WTC11 (cell line): ENCODE measurements around the gene BPI. TPM values are rescaled to one million over a fixed set of nuclear protein-coding genes. Genes with fewer than 3 reads are reported as not detected.

Experiments used
- ATAC-seq: fragments of 200-7000 bp; cut with Tn5 transposase; 2 replicates; pipeline ENCODE4 v1.10.0; 2021; ENCODE audit warnings: mild to moderate bottlenecking, moderate library complexity
- CTCF ChIA-PET: fragments of 300-600 bp; sonication (Branson Sonifier 250); formaldehyde crosslinking; loops from one replicate; lab custom pipeline; 2021; ENCODE audit warnings: antibody characterized with exemption; lab: Charles Lee
- POLR2A ChIA-PET: fragments of 350-600 bp; sonication (Branson Sonifier 250); formaldehyde crosslinking; loops from one replicate; lab custom pipeline; 2021; ENCODE audit warnings: antibody characterized with exemption; lab: Charles Lee
- DNase-seq: peaks from one replicate; pipeline ENCODE4 v3.0.0; 2021; ENCODE audit warnings: low spot score
- H3K27ac Mint-ChIP-seq: 2 replicates; pipeline ENCODE4 v1.8.0; 2021; ENCODE audit warnings: mixed read lengths
- H3K27me3 Mint-ChIP-seq: 2 replicates; pipeline ENCODE4 v1.8.0; 2021; ENCODE audit warnings: low read depth, mild to moderate bottlenecking, moderate library complexity, mixed read lengths
- H3K36me3 Mint-ChIP-seq: 2 replicates; pipeline ENCODE4 v1.8.0; 2021; ENCODE audit warnings: mixed read lengths
- H3K4me1 Mint-ChIP-seq: 2 replicates; pipeline ENCODE4 v1.8.0; 2022; ENCODE audit warnings: mixed read lengths
- H3K4me3 Mint-ChIP-seq: 2 replicates; pipeline ENCODE4 v1.8.0; 2021; ENCODE audit warnings: mild to moderate bottlenecking, moderate library complexity, mixed read lengths
- H3K9me3 Mint-ChIP-seq: 2 replicates; pipeline ENCODE4 v1.8.0; 2021; ENCODE audit warnings: mixed read lengths
- AFF4 ChIP-seq: sonication (generic); formaldehyde crosslinking; IDR thresholded peaks from 2 replicates; pipeline ENCODE4 v1.8.1; 2023; ENCODE audit warnings: mild to moderate bottlenecking, missing genetic modification reagents, borderline replicate concordance
- CREB1 ChIP-seq: sonication (generic); formaldehyde crosslinking; IDR thresholded peaks from 2 replicates; pipeline ENCODE4 v1.8.0; 2023; ENCODE audit warnings: mild to moderate bottlenecking, missing genetic modification reagents
- CTCF ChIP-seq: fragments of 200-600 bp; IDR thresholded peaks from 2 replicates; pipeline ENCODE4 v1.8.0; 2022; ENCODE audit warnings: antibody characterized with exemption
- FOXJ3 ChIP-seq: sonication (generic); formaldehyde crosslinking; IDR thresholded peaks from 2 replicates; pipeline ENCODE4 v1.9.0; 2021; ENCODE audit warnings: missing genetic modification reagents, mild to moderate bottlenecking, borderline replicate concordance
- FOXP1 ChIP-seq: sonication (generic); formaldehyde crosslinking; IDR thresholded peaks from 2 replicates; pipeline ENCODE4 v1.8.0; 2022; ENCODE audit warnings: missing genetic modification reagents, mild to moderate bottlenecking, moderate library complexity, borderline replicate concordance
- IRF2 ChIP-seq: sonication (generic); formaldehyde crosslinking; IDR thresholded peaks from 2 replicates; pipeline ENCODE4 v1.8.0; 2022; ENCODE audit warnings: low read depth, missing genetic modification reagents, borderline replicate concordance
- JUN ChIP-seq: sonication (generic); formaldehyde crosslinking; IDR thresholded peaks from 2 replicates; pipeline ENCODE4 v1.8.0; 2023; ENCODE audit warnings: mild to moderate bottlenecking, missing genetic modification reagents
- MAX ChIP-seq: sonication (generic); formaldehyde crosslinking; IDR thresholded peaks from 2 replicates; pipeline ENCODE4 v1.8.0; 2022; ENCODE audit warnings: mild to moderate bottlenecking, missing genetic modification reagents
- NFYB ChIP-seq: sonication (generic); formaldehyde crosslinking; conservative IDR thresholded peaks from 2 replicates; pipeline ENCODE4 v1.8.0; 2022; ENCODE audit warnings: low read depth, missing genetic modification reagents
- NR2C2 ChIP-seq: sonication (generic); formaldehyde crosslinking; IDR thresholded peaks from 2 replicates; pipeline ENCODE4 v1.8.0; 2022; ENCODE audit warnings: mild to moderate bottlenecking, missing genetic modification reagents
- PREB ChIP-seq: sonication (generic); formaldehyde crosslinking; IDR thresholded peaks from 2 replicates; pipeline ENCODE4 v1.8.1; 2022; ENCODE audit warnings: mild to moderate bottlenecking, missing genetic modification reagents, moderate library complexity, borderline replicate concordance
- SMAD3 ChIP-seq: sonication (generic); formaldehyde crosslinking; IDR thresholded peaks from 2 replicates; pipeline ENCODE4 v1.8.0; 2022; ENCODE audit warnings: missing genetic modification reagents, mild to moderate bottlenecking, borderline replicate concordance
- total RNA-seq: library from RNA; stranded (reverse); gene quantifications from 3 replicates; pipeline ENCODE4 v1.2.3, GENCODE V29; 2021
- TF ChIP-seq, protein P1 (sequence below): sonication (generic); formaldehyde crosslinking; conservative IDR thresholded peaks from 2 replicates; pipeline ENCODE4 v1.8.1; 2023; ENCODE audit warnings: mild to moderate bottlenecking, low read depth, missing genetic modification reagents, moderate library complexity
- TF ChIP-seq, protein P2 (sequence below): sonication (generic); formaldehyde crosslinking; IDR thresholded peaks from 2 replicates; pipeline ENCODE4 v1.8.1; 2022; ENCODE audit warnings: low read depth, mild to moderate bottlenecking, moderate library complexity, missing genetic modification reagents, borderline replicate concordance
- TF ChIP-seq, protein P3 (sequence below): fragments of 250-450 bp; sonication (Bioruptor Pico); IDR thresholded peaks from 2 replicates; pipeline ENCODE4 v1.9.0; 2021; ENCODE audit warnings: mild to moderate bottlenecking
- TF ChIP-seq, protein P4 (sequence below): sonication (generic); formaldehyde crosslinking; IDR thresholded peaks from 2 replicates; pipeline ENCODE4 v1.8.0; 2022; ENCODE audit warnings: mild to moderate bottlenecking, missing genetic modification reagents

Gene BPI
- total RNA-seq, 1 experiment from 2014 or later, result not detected

- DNase-seq (peak; percentile 42), ATAC-seq (no peak)
- ChIA-PET POLR2A (no interaction called here), CTCF (interaction anchor here (0.8 to 1.4 kb wide), 2 partner anchors 43 to 50 kb away, joined by 3 to 4 read pairs; no protein-coding TSS in a partner anchor)
- no peak for TF ChIP-seq AFF4 (CRISPR knock-in tag)
- TF ChIP-seq IRF2, result no peak
- no peak for TF ChIP-seq NR2C2
- TF ChIP-seq FOXP1 (CRISPR knock-in tag), result no peak
- TF ChIP-seq MAX, result no peak
- no peak for TF ChIP-seq PREB (CRISPR knock-in tag)
- no peak for TF ChIP-seq CREB1 (CRISPR knock-in tag)
- TF ChIP-seq, protein P1, sequence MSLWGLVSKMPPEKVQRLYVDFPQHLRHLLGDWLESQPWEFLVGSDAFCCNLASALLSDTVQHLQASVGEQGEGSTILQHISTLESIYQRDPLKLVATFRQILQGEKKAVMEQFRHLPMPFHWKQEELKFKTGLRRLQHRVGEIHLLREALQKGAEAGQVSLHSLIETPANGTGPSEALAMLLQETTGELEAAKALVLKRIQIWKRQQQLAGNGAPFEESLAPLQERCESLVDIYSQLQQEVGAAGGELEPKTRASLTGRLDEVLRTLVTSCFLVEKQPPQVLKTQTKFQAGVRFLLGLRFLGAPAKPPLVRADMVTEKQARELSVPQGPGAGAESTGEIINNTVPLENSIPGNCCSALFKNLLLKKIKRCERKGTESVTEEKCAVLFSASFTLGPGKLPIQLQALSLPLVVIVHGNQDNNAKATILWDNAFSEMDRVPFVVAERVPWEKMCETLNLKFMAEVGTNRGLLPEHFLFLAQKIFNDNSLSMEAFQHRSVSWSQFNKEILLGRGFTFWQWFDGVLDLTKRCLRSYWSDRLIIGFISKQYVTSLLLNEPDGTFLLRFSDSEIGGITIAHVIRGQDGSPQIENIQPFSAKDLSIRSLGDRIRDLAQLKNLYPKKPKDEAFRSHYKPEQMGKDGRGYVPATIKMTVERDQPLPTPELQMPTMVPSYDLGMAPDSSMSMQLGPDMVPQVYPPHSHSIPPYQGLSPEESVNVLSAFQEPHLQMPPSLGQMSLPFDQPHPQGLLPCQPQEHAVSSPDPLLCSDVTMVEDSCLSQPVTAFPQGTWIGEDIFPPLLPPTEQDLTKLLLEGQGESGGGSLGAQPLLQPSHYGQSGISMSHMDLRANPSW (CRISPR knock-in tag), result no peak
- no peak for TF ChIP-seq FOXJ3 (CRISPR knock-in tag)
- TF ChIP-seq, protein P2, sequence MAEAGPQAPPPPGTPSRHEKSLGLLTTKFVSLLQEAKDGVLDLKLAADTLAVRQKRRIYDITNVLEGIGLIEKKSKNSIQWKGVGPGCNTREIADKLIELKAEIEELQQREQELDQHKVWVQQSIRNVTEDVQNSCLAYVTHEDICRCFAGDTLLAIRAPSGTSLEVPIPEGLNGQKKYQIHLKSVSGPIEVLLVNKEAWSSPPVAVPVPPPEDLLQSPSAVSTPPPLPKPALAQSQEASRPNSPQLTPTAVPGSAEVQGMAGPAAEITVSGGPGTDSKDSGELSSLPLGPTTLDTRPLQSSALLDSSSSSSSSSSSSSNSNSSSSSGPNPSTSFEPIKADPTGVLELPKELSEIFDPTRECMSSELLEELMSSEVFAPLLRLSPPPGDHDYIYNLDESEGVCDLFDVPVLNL (CRISPR knock-in tag), result no peak
- TF ChIP-seq, protein P3, sequence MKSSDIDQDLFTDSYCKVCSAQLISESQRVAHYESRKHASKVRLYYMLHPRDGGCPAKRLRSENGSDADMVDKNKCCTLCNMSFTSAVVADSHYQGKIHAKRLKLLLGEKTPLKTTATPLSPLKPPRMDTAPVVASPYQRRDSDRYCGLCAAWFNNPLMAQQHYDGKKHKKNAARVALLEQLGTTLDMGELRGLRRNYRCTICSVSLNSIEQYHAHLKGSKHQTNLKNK, result no peak
- TF ChIP-seq, protein P4, sequence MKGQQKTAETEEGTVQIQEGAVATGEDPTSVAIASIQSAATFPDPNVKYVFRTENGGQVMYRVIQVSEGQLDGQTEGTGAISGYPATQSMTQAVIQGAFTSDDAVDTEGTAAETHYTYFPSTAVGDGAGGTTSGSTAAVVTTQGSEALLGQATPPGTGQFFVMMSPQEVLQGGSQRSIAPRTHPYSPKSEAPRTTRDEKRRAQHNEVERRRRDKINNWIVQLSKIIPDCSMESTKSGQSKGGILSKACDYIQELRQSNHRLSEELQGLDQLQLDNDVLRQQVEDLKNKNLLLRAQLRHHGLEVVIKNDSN (CRISPR knock-in tag), result no peak
- TF ChIP-seq SMAD3 (CRISPR knock-in tag), result no peak
- Mint-ChIP-seq H3K27me3 (no peaks in the 10 kb centered on the region), H3K9me3 (no peaks in the 10 kb centered on the region), H3K27ac (no peak overlapping the region), H3K4me1 (peaks cover 11% of the 10 kb centered on the region), H3K4me3 (no peak overlapping the region), H3K36me3 (no peaks in the 10 kb centered on the region)
Observed at GRCh38 chr20:38302786-38303185, 1.2 kb upstream of the BPI start.

- peaks cover 6% of the 10 kb centered on the region for H3K4me1 Mint-ChIP-seq
- no peak for TF ChIP-seq MAX
- no peak for TF ChIP-seq JUN (CRISPR knock-in tag)
- TF ChIP-seq CTCF, result peak; percentile 47; the same call in 1 of the 2 replicates
- TF ChIP-seq FOXP1 (CRISPR knock-in tag), result no peak
- TF ChIP-seq NFYB (CRISPR knock-in tag), result no peak
- H3K27ac Mint-ChIP-seq, result no peak overlapping the region
- H3K4me3 Mint-ChIP-seq, result no peak overlapping the region
- ChIA-PET POLR2A (interaction anchor here (0.6 to 0.7 kb wide), 2 partner anchors 18 to 586 kb away, joined by 3 to 6 read pairs; no protein-coding TSS in a partner anchor), CTCF (interaction anchor here (0.6 to 1.8 kb wide), 36 partner anchors 8 to 803 kb away, joined by 3 to 11 read pairs (median 4); no protein-coding TSS in a partner anchor)
- DNase-seq (peak; percentile 85), ATAC-seq (peak; percentile 85)
- H3K27me3 Mint-ChIP-seq, result no peaks in the 10 kb centered on the region
- peaks cover 8% of the 10 kb centered on the region for H3K9me3 Mint-ChIP-seq
- H3K36me3 Mint-ChIP-seq, result no peaks in the 10 kb centered on the region
Observed at GRCh38 chr20:38304845-38305447, 990 bp downstream of the BPI start.
